Measurements from ENCODE around the gene HRH2.

The HRH2 gene

GRCh38 chr5:175680020-175680419 is 22.1 kb downstream of the HRH2 start:
- Histone ChIP-seq H3K4me2 (ENCODE audit: low read length) (no peak overlapping the region), H3K27me3 (ENCODE audit: low read depth, low read length) (peaks cover 26% of the 10 kb centered on the region), H3K27ac (ENCODE audit: low read length) (no peak overlapping the region), H3K36me3 (replicated peaks; ENCODE audit: low read depth, low read length) (no peaks in the 10 kb centered on the region), H3K79me2 (ENCODE audit: low read length) (no peaks in the 10 kb centered on the region), H4K20me1 (ENCODE audit: insufficient read depth, low read length) (no peaks in the 10 kb centered on the region), H3K9me3 (ENCODE audit: insufficient read depth, low read length) (no peaks in the 10 kb centered on the region), H3K4me3 (ENCODE audit: low read length) (no peak overlapping the region), H3K9ac (ENCODE audit: low read length) (no peak overlapping the region), H3K4me1 (ENCODE audit: low read length) (no peaks in the 10 kb centered on the region), H2AFZ (ENCODE audit: low read depth, low read length) (no peak overlapping the region)
- TF ChIP-seq EZH2phosphoT487 (IDR thresholded peaks at IDR 0.05; ENCODE audit: low read depth) = no peak
- TF ChIP-seq CTCF (IDR thresholded peaks at IDR 0.05; ENCODE audit: low read depth, low read length) = no peak

GRCh38 chr5:175680463-175680862 is 22.6 kb downstream of the HRH2 start:
- Histone ChIP-seq H4K20me1 (ENCODE audit: insufficient read depth, low read length) (no peaks in the 10 kb centered on the region), H3K36me3 (replicated peaks; ENCODE audit: low read depth, low read length) (no peaks in the 10 kb centered on the region), H3K4me2 (ENCODE audit: low read length) (no peak overlapping the region), H3K4me3 (ENCODE audit: low read length) (no peak overlapping the region), H3K79me2 (ENCODE audit: low read length) (no peaks in the 10 kb centered on the region), H3K9me3 (ENCODE audit: insufficient read depth, low read length) (no peaks in the 10 kb centered on the region), H3K4me1 (ENCODE audit: low read length) (no peaks in the 10 kb centered on the region), H3K27ac (ENCODE audit: low read length) (no peak overlapping the region), H3K27me3 (ENCODE audit: low read depth, low read length) (peaks cover 30% of the 10 kb centered on the region), H3K9ac (ENCODE audit: low read length) (no peak overlapping the region), H2AFZ (ENCODE audit: low read depth, low read length) (no peak overlapping the region)
- no peak for TF ChIP-seq CTCF (IDR thresholded peaks at IDR 0.05; ENCODE audit: low read depth, low read length)
- no peak for TF ChIP-seq EZH2phosphoT487 (IDR thresholded peaks at IDR 0.05; ENCODE audit: low read depth)

- TF ChIP-seq CTCF (IDR thresholded peaks at IDR 0.05; ENCODE audit: low read depth, low read length) = no peak
- no peak for TF ChIP-seq EZH2phosphoT487 (IDR thresholded peaks at IDR 0.05; ENCODE audit: low read depth)
- no peak overlapping the region for H3K27ac ChIP-seq (ENCODE audit: low read length)
- no peak overlapping the region for H3K4me3 ChIP-seq (ENCODE audit: low read length)
- H4K20me1 ChIP-seq (ENCODE audit: insufficient read depth, low read length) = no peaks in the 10 kb centered on the region
- no peak overlapping the region for H3K4me2 ChIP-seq (ENCODE audit: low read length)
- no peaks in the 10 kb centered on the region for H3K79me2 ChIP-seq (ENCODE audit: low read length)
- H3K9ac ChIP-seq (ENCODE audit: low read length) = no peak overlapping the region
- no peaks in the 10 kb centered on the region for H3K4me1 ChIP-seq (ENCODE audit: low read length)
- H2AFZ ChIP-seq (ENCODE audit: low read depth, low read length) = no peak overlapping the region
- no peaks in the 10 kb centered on the region for H3K9me3 ChIP-seq (ENCODE audit: insufficient read depth, low read length)
- H3K36me3 ChIP-seq (replicated peaks; ENCODE audit: low read depth, low read length) = no peaks in the 10 kb centered on the region
- peaks cover 30% of the 10 kb centered on the region for H3K27me3 ChIP-seq (ENCODE audit: low read depth, low read length)
Measured at GRCh38 chr5:175681045-175681967, 23.4 kb downstream of the HRH2 start.

GRCh38 chr5:175681968-175682340 is 24.1 kb downstream of the HRH2 start:
- H3K4me2 ChIP-seq (ENCODE audit: low read length) = no peak overlapping the region
- TF ChIP-seq EZH2phosphoT487 (IDR thresholded peaks at IDR 0.05; ENCODE audit: low read depth) (no peak), CTCF (IDR thresholded peaks at IDR 0.05; ENCODE audit: low read depth, low read length) (no peak)
- H3K9ac ChIP-seq (ENCODE audit: low read length) = no peak overlapping the region
- no peaks in the 10 kb centered on the region for H3K4me1 ChIP-seq (ENCODE audit: low read length)
- H3K79me2 ChIP-seq (ENCODE audit: low read length) = no peaks in the 10 kb centered on the region
- H3K4me3 ChIP-seq (ENCODE audit: low read length) = no peak overlapping the region
- H2AFZ ChIP-seq (ENCODE audit: low read depth, low read length) = no peak overlapping the region
- H4K20me1 ChIP-seq (ENCODE audit: insufficient read depth, low read length) = no peaks in the 10 kb centered on the region
- H3K27me3 ChIP-seq (ENCODE audit: low read depth, low read length) = peaks cover 30% of the 10 kb centered on the region
- H3K27ac ChIP-seq (ENCODE audit: low read length) = no peak overlapping the region
- no peaks in the 10 kb centered on the region for H3K9me3 ChIP-seq (ENCODE audit: insufficient read depth, low read length)
- H3K36me3 ChIP-seq (replicated peaks; ENCODE audit: low read depth, low read length) = no peaks in the 10 kb centered on the region
